Loucy (cell line): ENCODE results near the gene PDZD7.

Experiments
- CTCF ChIP-seq: fragments of 200-600 bp; sonication (generic); conservative IDR thresholded peaks from 2 replicates; pipeline ENCODE4 v1.5.1; 2014; ENCODE audit warnings: mild to moderate bottlenecking, antibody characterized with exemption, low read length
- EZH2phosphoT487 ChIP-seq: fragments of 200-600 bp; IDR thresholded peaks from 2 replicates; pipeline ENCODE4 v1.6.1; 2018; ENCODE audit warnings: antibody characterized with exemption, mild to moderate bottlenecking, moderate library complexity, borderline replicate concordance

GRCh38 chr10:101005361-101005760 lies 25.6 kb downstream of the PDZD7 start:
- TF ChIP-seq CTCF (no peak), EZH2phosphoT487 (no peak)
